ENCODE measurements around the gene CCDC91. TPM values are rescaled to one million over a fixed set of nuclear protein-coding genes. Genes with fewer than 3 reads are reported as not detected.

CCDC91 gene
- total RNA-seq, 2 experiments from 2014 or later, result 52.9 to 55.3 TPM

DNA sequence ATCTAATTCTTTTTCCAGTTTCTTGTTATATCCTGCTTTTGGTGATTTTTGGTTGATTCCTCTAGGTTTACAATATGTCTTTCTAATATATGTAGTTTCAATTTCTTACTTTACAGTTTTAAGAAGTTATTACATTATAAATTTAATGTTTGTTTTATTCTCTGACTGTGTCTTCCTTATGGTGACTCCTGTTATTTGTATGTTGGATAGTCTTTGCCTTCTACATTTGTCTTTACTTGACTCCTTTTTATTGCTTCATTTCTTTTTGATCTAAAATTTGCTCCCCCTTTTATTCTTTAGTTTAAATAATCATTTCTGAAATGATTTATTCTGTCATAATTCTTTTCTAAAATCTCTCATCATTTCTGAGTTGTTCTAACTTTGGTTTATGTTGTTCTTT, 125.8 kb downstream of the CCDC91 start:
- H3K36me3 Mint-ChIP-seq (ENCODE audit: low read depth), result peaks cover 90% of the 10 kb centered on the region
- ATAC-seq (ENCODE audit: poor library complexity) (no peak), DNase-seq (no peak)
- H3K27ac Mint-ChIP-seq, result no peak overlapping the region
- intact Hi-C loops (cut with DNase I, micrococcal nuclease), result no loop called here
- peaks cover 16% of the 10 kb centered on the region for H3K36me3 ChIP-seq (ENCODE audit: insufficient read depth, low read length)
- ChIA-PET CTCF (no interaction called here), POLR2A (no interaction called here)
- TF ChIP-seq CTCF (IDR thresholded peaks at IDR 0.05), result no peak
- H3K4me1 ChIP-seq (ENCODE audit: insufficient read depth, low read length), result no peaks in the 10 kb centered on the region
- H3K4me3 Mint-ChIP-seq, result no peak overlapping the region
- H3K4me3 ChIP-seq (ENCODE audit: low read length), result no peak overlapping the region
- H3K9me3 Mint-ChIP-seq, result peaks cover 6% of the 10 kb centered on the region
- H3K4me1 Mint-ChIP-seq (ENCODE audit: low read depth), result no peaks in the 10 kb centered on the region
- peaks cover 4 to 9% of the 10 kb centered on the region in 2 experiments for H3K9me3 ChIP-seq (ENCODE audit: control insufficient read depth in 1 of 2, insufficient read depth in 1 of 2, low read length in 2 of 2)
- no peaks in the 10 kb centered on the region for H3K27me3 Mint-ChIP-seq
- H3K27me3 ChIP-seq (ENCODE audit: control insufficient read depth in 1 of 2, insufficient read depth in 2 of 2, low read length in 2 of 2), result no peaks in the 10 kb centered on the region
- no peak overlapping the region for H3K27ac ChIP-seq (ENCODE audit: low read depth in 1 of 2, low read length in 2 of 2)

GRCh38 chr12:28318273-28318672, 128.0 kb downstream of the CCDC91 start:
- no peak for TF ChIP-seq CTCF (IDR thresholded peaks at IDR 0.05)
- H3K4me1 ChIP-seq (ENCODE audit: insufficient read depth, low read length), result no peaks in the 10 kb centered on the region
- peaks cover 4 to 9% of the 10 kb centered on the region in 2 experiments for H3K9me3 ChIP-seq (ENCODE audit: control insufficient read depth in 1 of 2, insufficient read depth in 1 of 2, low read length in 2 of 2)
- intact Hi-C loops (cut with DNase I, micrococcal nuclease), result no loop called here
- H3K4me3 Mint-ChIP-seq, result no peak overlapping the region
- H3K27ac Mint-ChIP-seq, result no peak overlapping the region
- H3K27me3 ChIP-seq (ENCODE audit: control insufficient read depth in 1 of 2, insufficient read depth in 2 of 2, low read length in 2 of 2), result no peaks in the 10 kb centered on the region
- peaks cover 74% of the 10 kb centered on the region for H3K36me3 Mint-ChIP-seq (ENCODE audit: low read depth)
- no peak overlapping the region for H3K27ac ChIP-seq (ENCODE audit: low read depth in 1 of 2, low read length in 2 of 2)
- H3K4me3 ChIP-seq (ENCODE audit: low read length), result no peak overlapping the region
- ChIA-PET POLR2A (interaction anchor here (0.6 kb wide), 1 partner anchor 29 kb away, joined by 3 read pairs; no protein-coding TSS in a partner anchor), CTCF (no interaction called here)
- no peak for ATAC-seq (ENCODE audit: poor library complexity)
- peaks cover 13% of the 10 kb centered on the region for H3K36me3 ChIP-seq (ENCODE audit: insufficient read depth, low read length)
- no peaks in the 10 kb centered on the region for H3K4me1 Mint-ChIP-seq (ENCODE audit: low read depth)
- H3K27me3 Mint-ChIP-seq, result no peaks in the 10 kb centered on the region
- DNase-seq, result no peak
- H3K9me3 Mint-ChIP-seq, result peaks cover 6% of the 10 kb centered on the region

DNA sequence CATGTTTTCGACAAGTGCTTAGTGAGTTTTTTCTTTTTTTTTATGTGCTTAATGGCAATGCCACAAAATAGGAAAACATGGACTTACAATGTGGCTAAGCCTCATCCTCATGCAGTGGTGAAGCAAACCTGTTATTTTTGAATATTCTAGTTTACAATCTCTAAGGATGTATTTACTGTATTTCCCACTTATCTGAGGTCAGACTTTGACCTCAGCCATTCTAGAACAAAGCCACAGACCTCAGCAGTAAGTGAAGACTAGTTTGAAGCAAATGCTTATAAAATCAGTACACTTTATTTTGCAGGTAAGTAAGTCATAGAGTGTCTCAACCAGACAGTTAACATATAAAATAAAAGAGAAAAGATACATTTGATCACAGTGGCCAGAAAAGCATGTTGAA, 130.1 kb downstream of the CCDC91 start:
- H3K9me3 ChIP-seq (ENCODE audit: control insufficient read depth in 1 of 2, insufficient read depth in 1 of 2, low read length in 2 of 2), result peaks cover 0 to 8% of the 10 kb centered on the region in 2 experiments
- H3K4me1 ChIP-seq (ENCODE audit: insufficient read depth, low read length), result no peaks in the 10 kb centered on the region
- H3K4me3 ChIP-seq (ENCODE audit: low read length), result no peak overlapping the region
- DNase-seq (no peak), ATAC-seq (ENCODE audit: poor library complexity) (no peak)
- Mint-ChIP-seq H3K4me1 (ENCODE audit: low read depth) (peaks cover 6% of the 10 kb centered on the region), H3K27ac (no peak overlapping the region), H3K36me3 (ENCODE audit: low read depth) (peaks cover 67% of the 10 kb centered on the region), H3K27me3 (no peaks in the 10 kb centered on the region), H3K4me3 (no peak overlapping the region), H3K9me3 (peaks cover 3% of the 10 kb centered on the region)
- ChIA-PET CTCF (no interaction called here), POLR2A (no interaction called here)
- intact Hi-C loops (cut with DNase I, micrococcal nuclease), result no loop called here
- no peak for TF ChIP-seq CTCF (IDR thresholded peaks at IDR 0.05)
- peaks cover 4% of the 10 kb centered on the region for H3K36me3 ChIP-seq (ENCODE audit: insufficient read depth, low read length)
- H3K27ac ChIP-seq (ENCODE audit: low read depth in 1 of 2, low read length in 2 of 2), result no peak overlapping the region
- H3K27me3 ChIP-seq (ENCODE audit: control insufficient read depth in 1 of 2, insufficient read depth in 2 of 2, low read length in 2 of 2), result no peaks in the 10 kb centered on the region
